Osteocyte (in vitro differentiated cells): Measurements from ENCODE around the gene TRAF2. TPM values are rescaled to one million over a fixed set of nuclear protein-coding genes. Genes with fewer than 3 reads are reported as not detected.
A peak's percentile ranks its signal among the peaks of the same experiment; 100 is the strongest.
"Not testable (repeated sequence)": the region's sequence is repeated elsewhere in the genome, so short reads cannot be mapped to it uniquely, and the experiment has no call there.

ENCODE experiments used
- DNase-seq: peaks from one replicate; pipeline ENCODE4 v3.0.0; 2021; ENCODE audit warnings: mixed read lengths; ENCODE audit not compliant: unreplicated experiment; ENCODE audit errors: extremely low spot score
- H3K27ac Mint-ChIP-seq: one replicate; pipeline ENCODE4 v1.8.0; 2021; ENCODE audit warnings: mild to moderate bottlenecking, mixed read lengths; ENCODE audit not compliant: unreplicated experiment
- H3K27me3 Mint-ChIP-seq: one replicate; pipeline ENCODE4 v1.8.0; 2021; ENCODE audit warnings: mixed read lengths; ENCODE audit not compliant: unreplicated experiment
- H3K36me3 Mint-ChIP-seq: one replicate; pipeline ENCODE4 v1.8.0; 2021; ENCODE audit warnings: mixed read lengths; ENCODE audit not compliant: unreplicated experiment
- H3K4me1 Mint-ChIP-seq: one replicate; pipeline ENCODE4 v1.8.0; 2021; ENCODE audit warnings: mixed read lengths; ENCODE audit not compliant: unreplicated experiment
- H3K4me3 Mint-ChIP-seq: one replicate; pipeline ENCODE4 v1.8.0; 2021; ENCODE audit warnings: mild to moderate bottlenecking, moderate library complexity, mixed read lengths; ENCODE audit not compliant: unreplicated experiment
- H3K9me3 Mint-ChIP-seq: one replicate; pipeline ENCODE4 v1.8.0; 2021; ENCODE audit warnings: mixed read lengths; ENCODE audit not compliant: unreplicated experiment
- total RNA-seq: library from RNA; stranded (reverse); gene quantifications from 2 replicates; pipeline ENCODE4 v1.2.1, GENCODE V29; 2021
- TF ChIP-seq, protein P1 (sequence below): fragments of 200-600 bp; sonication (generic); IDR thresholded peaks from 2 replicates; pipeline ENCODE4 v1.5.0; 2021; ENCODE audit warnings: antibody characterized with exemption, mild to moderate bottlenecking, moderate library complexity

TRAF2 gene
- total RNA-seq, 1 donor from 2014 or later, result 14.4 TPM

DNA sequence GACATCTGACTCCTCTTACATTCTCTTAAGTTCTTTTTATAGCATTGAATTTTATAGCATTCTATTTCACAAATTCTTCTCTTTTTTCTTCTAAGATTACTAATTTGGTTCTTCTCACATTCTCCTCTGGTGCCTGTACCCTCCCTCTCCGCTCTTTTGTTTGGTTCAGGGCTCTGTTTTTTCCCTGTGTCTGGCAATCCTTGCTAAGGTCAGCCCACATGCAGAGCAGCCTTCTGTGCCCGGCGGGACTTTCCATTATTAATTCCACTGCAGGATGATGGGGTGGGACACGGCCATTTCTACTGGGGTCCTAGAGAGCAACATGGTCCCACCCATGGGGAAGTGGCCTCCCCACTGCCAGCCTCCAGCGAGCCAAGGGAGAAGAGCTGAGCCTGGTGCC lies 9.8 kb upstream of the TRAF2 start:
- H3K4me1 Mint-ChIP-seq, result peaks cover 2% of the 10 kb centered on the region
- no peak overlapping the region for H3K27ac Mint-ChIP-seq
- H3K9me3 Mint-ChIP-seq, result no peaks in the 10 kb centered on the region
- H3K4me3 Mint-ChIP-seq, result no peak overlapping the region
- H3K36me3 Mint-ChIP-seq, result no peaks in the 10 kb centered on the region
- TF ChIP-seq, protein P1, sequence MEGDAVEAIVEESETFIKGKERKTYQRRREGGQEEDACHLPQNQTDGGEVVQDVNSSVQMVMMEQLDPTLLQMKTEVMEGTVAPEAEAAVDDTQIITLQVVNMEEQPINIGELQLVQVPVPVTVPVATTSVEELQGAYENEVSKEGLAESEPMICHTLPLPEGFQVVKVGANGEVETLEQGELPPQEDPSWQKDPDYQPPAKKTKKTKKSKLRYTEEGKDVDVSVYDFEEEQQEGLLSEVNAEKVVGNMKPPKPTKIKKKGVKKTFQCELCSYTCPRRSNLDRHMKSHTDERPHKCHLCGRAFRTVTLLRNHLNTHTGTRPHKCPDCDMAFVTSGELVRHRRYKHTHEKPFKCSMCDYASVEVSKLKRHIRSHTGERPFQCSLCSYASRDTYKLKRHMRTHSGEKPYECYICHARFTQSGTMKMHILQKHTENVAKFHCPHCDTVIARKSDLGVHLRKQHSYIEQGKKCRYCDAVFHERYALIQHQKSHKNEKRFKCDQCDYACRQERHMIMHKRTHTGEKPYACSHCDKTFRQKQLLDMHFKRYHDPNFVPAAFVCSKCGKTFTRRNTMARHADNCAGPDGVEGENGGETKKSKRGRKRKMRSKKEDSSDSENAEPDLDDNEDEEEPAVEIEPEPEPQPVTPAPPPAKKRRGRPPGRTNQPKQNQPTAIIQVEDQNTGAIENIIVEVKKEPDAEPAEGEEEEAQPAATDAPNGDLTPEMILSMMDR, result no peak
- no peak for DNase-seq
- H3K27me3 Mint-ChIP-seq, result peaks cover 4% of the 10 kb centered on the region

DNA sequence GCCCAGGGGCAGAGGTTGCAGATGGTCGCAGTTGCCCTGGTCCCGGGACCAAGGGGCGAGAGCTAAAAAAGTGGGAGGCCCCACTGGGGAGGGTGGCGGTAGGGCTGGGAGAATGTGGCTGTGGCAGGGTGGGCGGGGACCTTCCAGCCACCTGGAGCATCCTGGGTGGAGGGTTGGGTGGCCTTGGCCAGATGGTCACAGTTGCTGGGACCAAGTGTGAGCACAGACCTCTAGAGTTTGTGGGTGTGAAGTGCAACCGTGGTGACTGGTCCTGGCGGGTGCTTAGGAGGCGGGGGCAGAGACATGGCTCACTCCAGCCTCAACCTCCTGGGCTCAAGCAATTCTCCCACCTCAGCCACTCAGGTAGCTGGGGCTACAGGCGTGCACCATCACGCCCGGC lies 5.7 kb upstream of the TRAF2 start:
- no peaks in the 10 kb centered on the region for H3K9me3 Mint-ChIP-seq
- peaks cover 4% of the 10 kb centered on the region for H3K27me3 Mint-ChIP-seq
- H3K27ac Mint-ChIP-seq, result no peak overlapping the region
- TF ChIP-seq, protein P1, result no peak
- no peaks in the 10 kb centered on the region for H3K36me3 Mint-ChIP-seq
- DNase-seq, result no peak
- peaks cover 18% of the 10 kb centered on the region for H3K4me1 Mint-ChIP-seq
- H3K4me3 Mint-ChIP-seq, result no peak overlapping the region

DNA sequence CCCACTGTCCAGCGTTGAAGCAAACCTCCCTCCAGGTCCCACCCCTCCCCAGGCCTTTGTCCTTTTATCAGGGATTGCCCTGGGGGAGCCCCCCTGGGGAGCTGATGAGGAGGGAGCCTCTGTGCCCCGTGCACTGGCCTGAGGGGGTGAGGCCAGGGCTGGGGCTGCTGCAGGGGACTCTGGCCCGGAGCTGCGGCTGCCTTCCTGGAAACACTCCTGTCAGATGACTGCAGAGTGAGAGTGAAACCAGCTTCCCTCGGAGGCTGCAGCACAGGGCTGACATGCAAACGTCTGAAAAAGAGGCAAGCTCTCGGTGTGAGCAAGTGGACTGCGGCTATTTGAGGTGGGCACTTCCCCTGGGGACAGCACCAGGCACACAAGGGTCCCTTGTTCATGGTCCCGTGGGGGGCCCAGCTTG lies 4.6 kb upstream of the TRAF2 start:
- DNase-seq, result no peak
- Mint-ChIP-seq H3K27ac (no peak overlapping the region), H3K36me3 (no peaks in the 10 kb centered on the region), H3K9me3 (no peaks in the 10 kb centered on the region), H3K27me3 (peaks cover 4% of the 10 kb centered on the region), H3K4me3 (peak overlapping the region; percentile 35), H3K4me1 (peaks cover 18% of the 10 kb centered on the region)
- TF ChIP-seq, protein P1, result no peak

DNA sequence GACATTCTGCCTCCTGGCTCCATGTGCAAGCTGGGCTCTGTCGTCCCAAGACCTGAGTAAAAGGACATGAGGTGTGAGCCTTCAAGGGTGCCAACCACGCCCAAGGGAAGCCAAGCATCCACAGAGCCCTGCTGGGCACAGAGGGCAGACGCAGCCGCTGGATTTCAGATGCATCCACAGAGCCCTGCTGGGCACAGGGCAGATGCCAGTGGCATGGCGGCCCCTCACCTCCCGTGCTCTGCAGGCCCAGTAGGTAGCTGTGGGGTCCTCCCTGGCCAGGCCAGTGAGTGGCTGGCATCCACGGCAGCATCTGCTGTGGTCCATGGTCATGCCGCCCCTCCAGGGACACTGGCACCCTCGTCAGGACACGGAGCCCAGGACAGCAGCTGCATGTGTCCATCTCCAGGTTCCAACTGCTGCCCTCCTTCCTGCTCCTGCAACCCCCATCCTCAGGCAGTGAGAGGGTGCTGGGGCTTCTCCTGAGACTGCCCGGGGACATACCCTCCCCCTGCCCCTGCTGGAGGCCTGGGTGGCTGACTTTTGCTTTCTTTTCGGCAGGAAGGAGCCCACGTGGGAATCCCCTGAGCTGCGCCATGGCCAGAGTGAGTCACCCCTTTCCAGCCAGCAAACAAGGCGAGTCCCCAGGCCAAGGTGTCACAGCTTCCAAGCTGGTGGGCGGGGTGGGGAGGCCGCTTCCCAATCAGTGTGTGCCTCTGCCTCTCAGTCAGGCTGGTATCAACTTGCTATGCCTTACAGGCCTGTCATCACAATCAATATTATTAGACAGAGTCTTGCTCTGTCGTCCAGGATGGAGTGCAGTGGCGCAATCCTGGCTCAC lies 4.0 kb upstream of the TRAF2 start:
- DNase-seq, result no peak
- TF ChIP-seq, protein P1, result no peak
- no peaks in the 10 kb centered on the region for H3K36me3 Mint-ChIP-seq
- no peak overlapping the region for H3K4me3 Mint-ChIP-seq
- H3K4me1 Mint-ChIP-seq, result peaks cover 23% of the 10 kb centered on the region
- peaks cover 3% of the 10 kb centered on the region for H3K27me3 Mint-ChIP-seq
- no peaks in the 10 kb centered on the region for H3K9me3 Mint-ChIP-seq
- peak overlapping the region; percentile 44 for H3K27ac Mint-ChIP-seq

DNA sequence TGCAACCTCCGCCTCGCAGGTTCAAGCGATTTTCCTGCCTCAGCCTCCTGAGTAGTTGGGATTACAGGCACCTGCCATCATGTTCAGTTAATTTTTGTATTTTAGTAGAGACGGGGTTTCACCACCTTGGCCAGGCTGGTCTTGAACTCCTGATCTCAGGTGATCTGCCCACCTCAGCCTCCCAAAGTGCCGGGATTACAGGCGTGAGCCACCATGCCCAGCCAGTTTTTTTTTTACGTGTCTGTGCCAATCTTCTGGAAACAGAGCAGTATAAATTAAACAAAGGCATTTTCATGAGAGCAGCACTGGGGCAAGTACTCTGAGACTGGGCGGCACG lies 3.4 kb upstream of the TRAF2 start:
- not testable (repeated sequence) for H3K36me3 Mint-ChIP-seq, DNase-seq, H3K27me3 Mint-ChIP-seq, H3K9me3 Mint-ChIP-seq, H3K4me3 Mint-ChIP-seq
- peaks cover 26% of the 10 kb centered on the region for H3K4me1 Mint-ChIP-seq
- peak overlapping the region; percentile 44 for H3K27ac Mint-ChIP-seq

DNA sequence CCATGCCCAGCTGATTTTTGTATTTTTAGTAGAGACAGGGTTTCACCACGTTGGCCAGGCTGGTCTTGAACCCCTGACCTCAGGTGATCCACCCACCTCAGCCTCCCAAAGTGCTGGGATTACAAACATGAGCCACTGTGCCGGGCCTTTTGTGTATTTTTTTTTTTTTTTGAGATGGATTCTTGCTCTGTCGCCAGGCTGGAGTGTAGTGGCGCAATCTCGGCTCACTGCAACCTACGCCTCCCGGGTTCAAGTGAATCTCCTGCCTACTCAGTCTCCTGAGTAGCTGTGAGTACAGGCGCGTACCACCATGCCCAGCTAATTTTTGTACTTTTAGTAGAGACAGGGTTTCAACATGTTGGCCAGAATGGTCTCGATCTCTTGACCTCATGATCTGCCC lies 2.6 kb upstream of the TRAF2 start:
- peaks cover 26% of the 10 kb centered on the region for H3K4me1 Mint-ChIP-seq
- not testable (repeated sequence) for H3K27me3 Mint-ChIP-seq, H3K9me3 Mint-ChIP-seq, H3K36me3 Mint-ChIP-seq, H3K4me3 Mint-ChIP-seq, H3K27ac Mint-ChIP-seq, DNase-seq
